H1 (cell line): ENCODE measurements around the gene DCXR. TPM values are rescaled to one million over a fixed set of nuclear protein-coding genes. Genes with fewer than 3 reads are reported as not detected.
A peak's percentile ranks its signal among the peaks of the same experiment; 100 is the strongest.

ENCODE experiments used
- CTCF ChIA-PET: fragments of 300-600 bp; sonication (Branson Sonifier 250); formaldehyde crosslinking; loops from one replicate; lab custom pipeline; 2021; ENCODE audit not compliant: partially characterized antibody; lab: Charles Lee
- POLR2A ChIA-PET: fragments of 300-600 bp; sonication (Branson Sonifier 250); formaldehyde crosslinking; loops from one replicate; lab custom pipeline; 2021; ENCODE audit warnings: inconsistent platforms; ENCODE audit not compliant: partially characterized antibody; lab: Charles Lee
- DNase-seq, 2 experiments: peaks; one replicate each; pipeline versions ENCODE4 v3.0.0 to v3.0.0-alpha.2; 2010 to 2022; ENCODE audit warnings: low spot score in 2 of 2, low read depth in 1 of 2, mixed read lengths in 1 of 2
- FAIRE-seq: peaks from 2 replicates; lab custom pipeline; 2011; peaks lifted over from hg19 to GRCh38; lab: Jason Lieb, UNC
- H2AFZ ChIP-seq: 2 replicates; pipeline ENCODE4 v1.8.1; 2012; ENCODE audit warnings: low read length, inconsistent platforms
- H2AK5ac ChIP-seq: 2 replicates; pipeline ENCODE4 v1.6.1; 2013; ENCODE audit warnings: low read depth, low read length
- H2BK120ac ChIP-seq: replicated peaks from 2 replicates; pipeline ENCODE3; 2013; ENCODE audit warnings: low read depth, low read length, inconsistent platforms
- H2BK12ac ChIP-seq: 2 replicates; pipeline ENCODE4 v1.6.1; 2013; ENCODE audit warnings: low read depth, low read length
- H2BK15ac ChIP-seq: 2 replicates; pipeline ENCODE4 v1.6.1; 2013; ENCODE audit warnings: low read length
- H2BK20ac ChIP-seq: 2 replicates; pipeline ENCODE4 v1.6.1; 2013; ENCODE audit warnings: low read length
- H2BK5ac ChIP-seq: 2 replicates; pipeline ENCODE4 v1.6.1; 2013; ENCODE audit warnings: low read depth, low read length
- H3K14ac ChIP-seq: 2 replicates; pipeline ENCODE4 v1.6.1; 2013; ENCODE audit warnings: inconsistent platforms; ENCODE audit not compliant: insufficient read length
- H3K18ac ChIP-seq: 2 replicates; pipeline ENCODE4 v1.6.1; 2013; ENCODE audit warnings: low read length; ENCODE audit errors: extremely low read depth
- H3K23ac ChIP-seq: 2 replicates; pipeline ENCODE4 v1.6.1; 2013; ENCODE audit warnings: inconsistent platforms; ENCODE audit not compliant: insufficient read length
- H3K23me2 ChIP-seq: 2 replicates; pipeline ENCODE4 v1.6.1; 2013; ENCODE audit warnings: low read depth, low read length
- H3K27ac ChIP-seq: 2 replicates; pipeline ENCODE4 v1.6.1; 2011; ENCODE audit warnings: low read depth, low read length, inconsistent platforms
- H3K27me3 ChIP-seq, 4 experiments: replicated peaks in 1 of 4; 1 replicate in 1 of 4; 2 replicates in 3 of 4; pipeline versions ENCODE4 v1.6.1 to v1.8.1; 2011 to 2013; ENCODE audit warnings: low read length in 3 of 4, mild to moderate bottlenecking in 3 of 4, inconsistent platforms in 2 of 4, mixed read lengths in 2 of 4, moderate library complexity in 1 of 4; ENCODE audit not compliant: control insufficient read depth in 3 of 4, insufficient read depth in 3 of 4; ENCODE audit errors: extremely low read depth in 1 of 4
- H3K36me3 ChIP-seq, 4 experiments: 2 replicates each; pipeline versions ENCODE4 v1.6.1 to v1.8.1; 2011 to 2013; ENCODE audit warnings: mild to moderate bottlenecking in 4 of 4, low read length in 3 of 4, moderate library complexity in 2 of 4, control low read depth in 1 of 4, inconsistent platforms in 1 of 4; ENCODE audit not compliant: insufficient read depth in 4 of 4, control insufficient read depth in 2 of 4
- H3K4ac ChIP-seq: replicated peaks from 2 replicates; pipeline ENCODE3; 2013; ENCODE audit warnings: low read length, low read depth, mixed read lengths, inconsistent platforms; ENCODE audit not compliant: insufficient read length
- H3K4me1 ChIP-seq, 4 experiments: replicated peaks in 1 of 4; 1 replicate in 1 of 4; 2 replicates in 3 of 4; pipeline versions ENCODE4 v1.6.1 to v1.8.1; 2011 to 2013; ENCODE audit warnings: low read length in 3 of 4, inconsistent platforms in 2 of 4, mixed read lengths in 1 of 4; ENCODE audit not compliant: insufficient read depth in 4 of 4, control insufficient read depth in 3 of 4
- H3K4me2 ChIP-seq, 2 experiments: 2 replicates each; pipeline versions ENCODE4 v1.6.1 to v1.8.1; 2011 to 2013; ENCODE audit warnings: low read depth in 2 of 2, low read length in 2 of 2, control low read depth in 1 of 2, inconsistent platforms in 1 of 2, mild to moderate bottlenecking in 1 of 2; ENCODE audit not compliant: insufficient read depth in 1 of 2
- H3K4me3 ChIP-seq, 4 experiments: fragments of 200-600, 300-600 bp in 1 of 4; sonication (generic), shearing (Covaris generic), sonication (Bioruptor Twin) in 1 of 4; 2 replicates each; pipeline versions ENCODE4 v1.5.1 to v1.8.1; 2011 to 2016; ENCODE audit warnings: low read length in 4 of 4, low read depth in 3 of 4, control low read depth in 2 of 4, inconsistent platforms in 2 of 4, mild to moderate bottlenecking in 2 of 4, mixed read lengths in 1 of 4, moderate library complexity in 1 of 4; ENCODE audit not compliant: insufficient read depth in 2 of 4; ENCODE audit errors: extremely low read depth in 1 of 4
- H3K56ac ChIP-seq: replicated peaks from 2 replicates; pipeline ENCODE3; 2013; ENCODE audit warnings: low read depth, mild to moderate bottlenecking, mixed read lengths, low read length, inconsistent platforms; ENCODE audit not compliant: insufficient read length
- H3K79me1 ChIP-seq: 2 replicates; pipeline ENCODE4 v1.6.1; 2013; ENCODE audit warnings: low read depth, low read length, control low read depth
- H3K79me2 ChIP-seq, 2 experiments: 2 replicates each; pipeline versions ENCODE4 v1.6.1 to v1.8.1; 2012 to 2013; ENCODE audit warnings: low read length in 2 of 2, mild to moderate bottlenecking in 2 of 2, inconsistent platforms in 1 of 2; ENCODE audit not compliant: insufficient read depth in 2 of 2, control insufficient read depth in 1 of 2
- H3K9ac ChIP-seq, 4 experiments: replicated peaks in 1 of 4; 1 replicate in 1 of 4; 2 replicates in 3 of 4; pipeline versions ENCODE4 v1.6.1 to v1.8.1; 2011 to 2013; ENCODE audit warnings: low read depth in 3 of 4, low read length in 3 of 4, control low read depth in 2 of 4, mild to moderate bottlenecking in 2 of 4, moderate library complexity in 2 of 4, inconsistent platforms in 1 of 4; ENCODE audit errors: extremely low read depth in 1 of 4
- H3K9me3 ChIP-seq, 2 experiments: 2 replicates each; pipeline versions ENCODE4 v1.6.1 to v1.8.1; 2012 to 2013; ENCODE audit warnings: mild to moderate bottlenecking in 2 of 2, moderate library complexity in 2 of 2, control low read depth in 1 of 2, inconsistent platforms in 1 of 2, low read depth in 1 of 2, low read length in 1 of 2, mixed read lengths in 1 of 2; ENCODE audit not compliant: insufficient read depth in 2 of 2
- H4K20me1 ChIP-seq, 2 experiments: replicated peaks in 1 of 2; 2 replicates each; pipeline versions ENCODE3 to v1.8.1; 2011 to 2013; ENCODE audit warnings: inconsistent platforms in 2 of 2, low read length in 2 of 2, mild to moderate bottlenecking in 1 of 2; ENCODE audit not compliant: insufficient read depth in 2 of 2, control insufficient read depth in 1 of 2
- H4K5ac ChIP-seq: 2 replicates; pipeline ENCODE4 v1.6.1; 2013; ENCODE audit warnings: low read length, low read depth, mixed read lengths, inconsistent platforms; ENCODE audit not compliant: insufficient read length
- H4K8ac ChIP-seq: 2 replicates; pipeline ENCODE4 v1.8.0; 2013; ENCODE audit warnings: mild to moderate bottlenecking, moderate library complexity, low read length, inconsistent platforms; ENCODE audit not compliant: insufficient read depth; ENCODE audit errors: extremely low read depth
- H4K91ac ChIP-seq: replicated peaks from 2 replicates; pipeline ENCODE3; 2013; ENCODE audit warnings: low read length, mixed read lengths, inconsistent platforms; ENCODE audit not compliant: insufficient read length
- ATF2 ChIP-seq: IDR thresholded peaks from 2 replicates; pipeline ENCODE4 v1.6.1; 2012; ENCODE audit warnings: low read length, inconsistent platforms
- CTCF ChIP-seq, 3 experiments: IDR thresholded peaks; 1 replicate in 2 of 3; 2 replicates in 1 of 3; pipeline versions ENCODE4 v1.5.1 to v1.6.1; 2011; ENCODE audit warnings: low read length in 3 of 3, mild to moderate bottlenecking in 3 of 3, inconsistent platforms in 2 of 3, low read depth in 1 of 3, moderate library complexity in 1 of 3; ENCODE audit not compliant: insufficient read depth in 1 of 3; ENCODE audit errors: control extremely low read depth in 1 of 3
- EP300 ChIP-seq, 2 experiments: IDR thresholded peaks; 1 replicate in 1 of 2; 2 replicates in 1 of 2; pipeline ENCODE4 v1.6.1; 2011 to 2012; ENCODE audit warnings: low read depth in 2 of 2, low read length in 2 of 2, mild to moderate bottlenecking in 2 of 2, borderline replicate concordance in 1 of 2, inconsistent platforms in 1 of 2, moderate library complexity in 1 of 2
- JUN ChIP-seq: IDR thresholded peaks from 2 replicates; pipeline ENCODE4 v1.6.1; 2011; ENCODE audit warnings: low read depth, mild to moderate bottlenecking, improper control_type of control experiment, low read length
- KDM5A ChIP-seq: fragments of 200-600 bp; IDR thresholded peaks from 2 replicates; pipeline ENCODE4 v1.7.1; 2012; ENCODE audit warnings: mild to moderate bottlenecking, low read length, inconsistent platforms, mixed read lengths
- WGBS, 2 experiments: shearing (Covaris generic) in 1 of 2; methylation state at CpG; one replicate each; pipeline versions ENCODE4 v1.1.6 to v1.1.7; 2013 to 2015; ENCODE audit warnings: low lambda C conversion rate in 2 of 2, mixed read lengths in 2 of 2, inconsistent platforms in 1 of 2, low coverage in 1 of 2, missing lambda C conversion rate in 1 of 2; ENCODE audit not compliant: insufficient replicate concordance in 2 of 2, insufficient coverage in 1 of 2, insufficient read length in 1 of 2; ENCODE audit errors: extremely low coverage in 1 of 2, missing lambda C conversion rate in 1 of 2; 5-methylcytosine and 5-hydroxymethylcytosine counted together
- polyA plus RNA-seq, 7 experiments: library from polyadenylated mRNA; depleted of rRNA in 3 of 7; stranded (reverse) in 5 of 7; unstranded in 2 of 7; fragments of >200 nt in 5 of 7; fragments of 200-250 nt in 2 of 7; gene quantifications; 1 replicate in 5 of 7; 2 replicates in 1 of 7; 4 replicates in 1 of 7; pipeline versions ENCODE4 v1.2.1 to v1.2.3, GENCODE V29; 2011 to 2013; ENCODE audit warnings: missing spikeins in 2 of 7, mixed read lengths in 2 of 7
- total RNA-seq: library from RNA; stranded (reverse); fragmentation: NEBNext Ultra II Directional; extraction: Animal tissue kit (Norgen Biotek cat#: 25700); gene quantifications from 2 replicates; pipeline ENCODE4 v1.2.1, GENCODE V29; 2021

The DCXR gene
- total and polyA plus RNA-seq, 2 of the 8 experiments (the other 6 are each of a cell fraction or from before 2014, with no cell fraction given), result 96.3 to 212 TPM

GRCh38 chr17:82007495-82008257 is 29.8 kb downstream of the DCXR start:
- H3K4me3 ChIP-seq, result no peak overlapping the region
- no peak overlapping the region for H3K9ac ChIP-seq
- no peak overlapping the region for H2AK5ac ChIP-seq
- ChIA-PET POLR2A (interaction anchor here (1.0 to 3.2 kb wide), 6 partner anchors 9 to 48 kb away, joined by 3 to 13 read pairs (median 5); partner anchors contain the start of genes CENPX and LRRC45), CTCF (interaction anchor here (1.2 to 3.4 kb wide), 5 partner anchors 10 to 23 kb away, joined by 4 to 16 read pairs (median 8); no protein-coding TSS in a partner anchor)
- H3K79me2 ChIP-seq, result no peaks in the 10 kb centered on the region
- H3K23ac ChIP-seq, result no peak overlapping the region
- H3K79me1 ChIP-seq, result peaks cover 3% of the 10 kb centered on the region
- H3K4me1 ChIP-seq, result peaks cover 0 to 1% (median 0%) of the 10 kb centered on the region in 4 experiments; a peak in 1 of 7 replicates
- no peak overlapping the region for H4K91ac ChIP-seq
- no peak overlapping the region for H2BK15ac ChIP-seq
- FAIRE-seq (no peak), DNase-seq (no peak)
- H2BK20ac ChIP-seq, result no peak overlapping the region
- no peak overlapping the region for H2BK5ac ChIP-seq
- H3K4ac ChIP-seq, result no peak overlapping the region
- H4K8ac ChIP-seq, result peak overlapping the region; percentile 14; the same call in 1 of the 2 replicates
- no peak overlapping the region for H4K5ac ChIP-seq
- no peak overlapping the region for H2BK12ac ChIP-seq
- H4K20me1 ChIP-seq, result peaks cover 3 to 4% of the 10 kb centered on the region in 2 experiments
- no peak overlapping the region for H3K56ac ChIP-seq
- 93% methylated on average over 27 of the region's 30 CpGs; no CpG with 5 or more reads in 1 of the 2 experiments for WGBS, 2 experiments
- no peak for TF ChIP-seq JUN
- TF ChIP-seq ATF2, result no peak
- no peak for TF ChIP-seq EP300 (IDR thresholded peaks at IDR 0.05; ENCODE audit: borderline replicate concordance in 1 of 2, low read depth in 2 of 2, low read length in 2 of 2)
- peak; percentile 29 to 50 (median 34) for TF ChIP-seq CTCF (IDR thresholded peaks at IDR 0.05; ENCODE audit: control extremely low read depth in 1 of 3, insufficient read depth in 1 of 3, low read depth in 1 of 3, low read length in 3 of 3)
- TF ChIP-seq KDM5A, result no peak
- no peak overlapping the region for H2AFZ ChIP-seq
- no peak overlapping the region for H3K27ac ChIP-seq
- no peak overlapping the region for H3K4me2 ChIP-seq
- H2BK120ac ChIP-seq, result no peak overlapping the region
- no peaks in the 10 kb centered on the region; a peak in 2 of 8 replicates for H3K36me3 ChIP-seq
- H3K18ac ChIP-seq, result no peak overlapping the region
- H3K9me3 ChIP-seq, result no peaks in the 10 kb centered on the region
- no peaks in the 10 kb centered on the region for H3K27me3 ChIP-seq
- H3K23me2 ChIP-seq, result 0 out of 2 replicates have a peak, but pooled peaks cover 1% of the 10 kb centered on the region
- H3K14ac ChIP-seq, result no peak overlapping the region
